PFSK-1 (cell line): Measurements from ENCODE around the gene ADAD1.

ENCODE experiments used
- POLR2AphosphoS5 ChIP-seq: IDR thresholded peaks from 2 replicates; pipeline ENCODE4 v1.6.1; 2012; ENCODE audit warnings: low read depth, mild to moderate bottlenecking, control low read depth, low read length, moderate library complexity
- SIN3A ChIP-seq: IDR thresholded peaks from 2 replicates; pipeline ENCODE4 v1.6.1; 2012; ENCODE audit warnings: mild to moderate bottlenecking, low read length, moderate library complexity, borderline replicate concordance; ENCODE audit not compliant: insufficient read depth
- TAF1 ChIP-seq: IDR thresholded peaks from 2 replicates; pipeline ENCODE4 v1.6.1; 2012; ENCODE audit warnings: low read length, control low read depth, borderline replicate concordance; ENCODE audit not compliant: insufficient read depth

DNA sequence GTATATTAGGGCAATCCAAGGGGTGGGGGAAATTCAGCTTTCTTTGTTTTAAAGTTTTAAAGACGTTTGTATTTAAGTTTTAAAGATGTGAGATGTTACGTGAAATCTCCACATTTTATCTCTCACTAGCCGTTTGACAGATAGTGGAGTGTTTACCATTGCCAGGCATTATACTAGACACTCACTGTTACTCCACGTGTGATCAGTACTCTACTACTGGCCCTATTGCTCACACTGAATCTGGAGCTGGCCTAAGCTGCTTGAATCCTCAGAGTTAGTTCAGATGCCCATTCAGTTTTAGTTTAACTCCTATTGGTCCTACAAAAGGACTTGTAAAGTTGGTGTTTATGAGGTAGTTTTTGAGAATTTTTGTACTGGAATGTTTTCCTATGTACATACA, 4.5 kb downstream of the ADAD1 start:
- no peak for TF ChIP-seq TAF1
- no peak for TF ChIP-seq POLR2AphosphoS5
- no peak for TF ChIP-seq SIN3A
